Measurements from ENCODE around the gene PLCL1. TPM values are rescaled to one million over a fixed set of nuclear protein-coding genes. Genes with fewer than 3 reads are reported as not detected.

PLCL1 gene
- 1 to 10 TPM in 2 of 3 donors, under 1 TPM in 1; 0.94 to 1.8 (median 1.2) TPM for total RNA-seq

- ATAC-seq (peak; percentile 99), DNase-seq (peak; percentile 86)
- no peaks in the 10 kb centered on the region for H3K9me3 Mint-ChIP-seq
- H3K36me3 Mint-ChIP-seq (ENCODE audit: insufficient read depth): no peaks in the 10 kb centered on the region
- peaks cover 4% of the 10 kb centered on the region for H3K27me3 Mint-ChIP-seq (ENCODE audit: low read depth)
- H3K4me1 Mint-ChIP-seq (ENCODE audit: low read depth): peaks cover 45% of the 10 kb centered on the region
- H3K4me3 Mint-ChIP-seq: peak within 1 kb of the TSS; percentile 87
Observed at GRCh38 chr2:197804049-197804757, at the start of gene PLCL1. Gene PLCL1, plus strand, starts transcription at chr2:197804593.

GRCh38 chr2:197759013-197759412, 45.4 kb upstream of the PLCL1 start:
- H3K9me3 Mint-ChIP-seq: peaks cover 12% of the 10 kb centered on the region
- peaks cover 3% of the 10 kb centered on the region for H3K36me3 Mint-ChIP-seq (ENCODE audit: insufficient read depth)
- H3K4me3 Mint-ChIP-seq: no peak overlapping the region
- H3K27me3 Mint-ChIP-seq (ENCODE audit: low read depth): peaks cover 8% of the 10 kb centered on the region
- H3K4me1 Mint-ChIP-seq (ENCODE audit: low read depth): no peaks in the 10 kb centered on the region
- DNase-seq (no peak), ATAC-seq (no peak)

- H3K36me3 Mint-ChIP-seq (ENCODE audit: insufficient read depth): peaks cover 3% of the 10 kb centered on the region
- DNase-seq: no peak
- no peaks in the 10 kb centered on the region for H3K4me1 Mint-ChIP-seq (ENCODE audit: low read depth)
- no peak for ATAC-seq
- peaks cover 12% of the 10 kb centered on the region for H3K9me3 Mint-ChIP-seq
- H3K27me3 Mint-ChIP-seq (ENCODE audit: low read depth): peaks cover 6% of the 10 kb centered on the region
- no peak overlapping the region for H3K4me3 Mint-ChIP-seq
Observed at GRCh38 chr2:197759625-197760292, 44.6 kb upstream of the PLCL1 start.

GRCh38 chr2:197760293-197760657, 44.1 kb upstream of the PLCL1 start:
- ATAC-seq: no peak
- Mint-ChIP-seq H3K4me1 (ENCODE audit: low read depth) (no peaks in the 10 kb centered on the region), H3K4me3 (no peak overlapping the region), H3K27me3 (ENCODE audit: low read depth) (peaks cover 3% of the 10 kb centered on the region), H3K36me3 (ENCODE audit: insufficient read depth) (peaks cover 3% of the 10 kb centered on the region), H3K9me3 (peaks cover 12% of the 10 kb centered on the region)
- no peak for DNase-seq

- H3K9me3 Mint-ChIP-seq: no peaks in the 10 kb centered on the region
- H3K36me3 Mint-ChIP-seq (ENCODE audit: insufficient read depth): no peaks in the 10 kb centered on the region
- H3K4me1 Mint-ChIP-seq (ENCODE audit: low read depth): no peaks in the 10 kb centered on the region
- no peak overlapping the region for H3K4me3 Mint-ChIP-seq
- no peak for DNase-seq
- H3K27me3 Mint-ChIP-seq (ENCODE audit: low read depth): peaks cover 2% of the 10 kb centered on the region
- ATAC-seq: no peak
Observed at GRCh38 chr2:197777823-197778407, 26.5 kb upstream of the PLCL1 start.

GRCh38 chr2:197779261-197779660, 25.1 kb upstream of the PLCL1 start:
- no peak overlapping the region for H3K4me3 Mint-ChIP-seq
- ATAC-seq: no peak
- H3K36me3 Mint-ChIP-seq (ENCODE audit: insufficient read depth): no peaks in the 10 kb centered on the region
- DNase-seq: no peak
- H3K9me3 Mint-ChIP-seq: no peaks in the 10 kb centered on the region
- H3K27me3 Mint-ChIP-seq (ENCODE audit: low read depth): peaks cover 2% of the 10 kb centered on the region
- no peaks in the 10 kb centered on the region for H3K4me1 Mint-ChIP-seq (ENCODE audit: low read depth)

GRCh38 chr2:197782126-197782525, 22.3 kb upstream of the PLCL1 start:
- no peak for ATAC-seq
- Mint-ChIP-seq H3K27me3 (ENCODE audit: low read depth) (peaks cover 3% of the 10 kb centered on the region), H3K36me3 (ENCODE audit: insufficient read depth) (no peaks in the 10 kb centered on the region), H3K4me3 (no peak overlapping the region), H3K9me3 (no peaks in the 10 kb centered on the region), H3K4me1 (ENCODE audit: low read depth) (peaks cover 2% of the 10 kb centered on the region)
- DNase-seq: no peak

- Mint-ChIP-seq H3K27me3 (ENCODE audit: low read depth) (peaks cover 17% of the 10 kb centered on the region), H3K4me3 (peak within 1 kb of the TSS; percentile 76), H3K9me3 (no peaks in the 10 kb centered on the region), H3K36me3 (ENCODE audit: insufficient read depth) (no peaks in the 10 kb centered on the region), H3K4me1 (ENCODE audit: low read depth) (peaks cover 2% of the 10 kb centered on the region)
- DNase-seq (no peak), ATAC-seq (peak; percentile 6 to 7)
Observed at GRCh38 chr2:197784956-197785941, 19.1 kb upstream of the PLCL1 start, which contains the start of gene BOLL. Gene BOLL, minus strand, starts transcription at chr2:197785319. Its CDS starts 3,469 bp downstream, at chr2:197781850.

GRCh38 chr2:197786010-197786877, 18.1 kb upstream of the PLCL1 start:
- DNase-seq: peak; percentile 47
- H3K9me3 Mint-ChIP-seq: no peaks in the 10 kb centered on the region
- H3K36me3 Mint-ChIP-seq (ENCODE audit: insufficient read depth): no peaks in the 10 kb centered on the region
- H3K4me3 Mint-ChIP-seq: peak overlapping the region; percentile 76
- H3K4me1 Mint-ChIP-seq (ENCODE audit: low read depth): peaks cover 2% of the 10 kb centered on the region
- H3K27me3 Mint-ChIP-seq (ENCODE audit: low read depth): peaks cover 19% of the 10 kb centered on the region
- peak; percentile 74 to 81 for ATAC-seq

- no peak for DNase-seq
- Mint-ChIP-seq H3K27me3 (ENCODE audit: low read depth) (peaks cover 25% of the 10 kb centered on the region), H3K4me1 (ENCODE audit: low read depth) (no peaks in the 10 kb centered on the region), H3K9me3 (peaks cover 4% of the 10 kb centered on the region), H3K36me3 (ENCODE audit: insufficient read depth) (peaks cover 2% of the 10 kb centered on the region), H3K4me3 (no peak overlapping the region)
- ATAC-seq: no peak
Observed at GRCh38 chr2:197793456-197793855, 10.9 kb upstream of the PLCL1 start.

GRCh38 chr2:197795277-197795676, 9.1 kb upstream of the PLCL1 start:
- peak; percentile 82 to 86 for ATAC-seq
- Mint-ChIP-seq H3K36me3 (ENCODE audit: insufficient read depth) (peaks cover 2% of the 10 kb centered on the region), H3K9me3 (peaks cover 4% of the 10 kb centered on the region), H3K4me3 (no peak overlapping the region), H3K4me1 (ENCODE audit: low read depth) (no peaks in the 10 kb centered on the region), H3K27me3 (ENCODE audit: low read depth) (peaks cover 24% of the 10 kb centered on the region)
- DNase-seq: no peak

GRCh38 chr2:197798187-197798586, 6.2 kb upstream of the PLCL1 start:
- DNase-seq (no peak), ATAC-seq (no peak)
- H3K27me3 Mint-ChIP-seq (ENCODE audit: low read depth): peaks cover 13% of the 10 kb centered on the region
- peaks cover 2% of the 10 kb centered on the region for H3K36me3 Mint-ChIP-seq (ENCODE audit: insufficient read depth)
- peaks cover 4% of the 10 kb centered on the region for H3K4me1 Mint-ChIP-seq (ENCODE audit: low read depth)
- no peaks in the 10 kb centered on the region for H3K9me3 Mint-ChIP-seq
- H3K4me3 Mint-ChIP-seq: no peak overlapping the region

- peaks cover 2% of the 10 kb centered on the region for H3K36me3 Mint-ChIP-seq (ENCODE audit: insufficient read depth)
- H3K27me3 Mint-ChIP-seq (ENCODE audit: low read depth): peaks cover 9% of the 10 kb centered on the region
- no peaks in the 10 kb centered on the region for H3K9me3 Mint-ChIP-seq
- H3K4me1 Mint-ChIP-seq (ENCODE audit: low read depth): peaks cover 9% of the 10 kb centered on the region
- DNase-seq (no peak), ATAC-seq (no peak)
- no peak overlapping the region for H3K4me3 Mint-ChIP-seq
Observed at GRCh38 chr2:197799068-197799467, 5.3 kb upstream of the PLCL1 start.

All from activated T-cell treated with anti-CD3 and anti-CD28 coated beads, Interleukin-2, amount 50 U/mL, for 4 hours (primary cell).